ENCODE data around the gene CNNM3.

- no peak for TF ChIP-seq CTCF (IDR thresholded peaks at IDR 0.05; ENCODE audit: low read depth, low read length)
- TF ChIP-seq EZH2phosphoT487 (IDR thresholded peaks at IDR 0.05; ENCODE audit: low read depth) = no peak
These were observed 23.3 kb downstream of the CNNM3 start for GRCh38 chr2:96839293-96839874.
